GM23338 (cell line): ENCODE measurements around the gene ZNF222.

ENCODE experiments used
- CREB1 ChIP-seq: fragments of 250-450 bp; sonication (Bioruptor Pico); IDR thresholded peaks from 2 replicates; pipeline ENCODE4 v1.5.0; 2020; ENCODE audit warnings: low read depth, mild to moderate bottlenecking, moderate library complexity
- CTCF ChIP-seq, 2 experiments: fragments of 200-600 bp in 1 of 2; sonication (generic) in 1 of 2; conservative IDR thresholded peaks; 2 replicates each; pipeline versions ENCODE4 v1.5.1 to v1.6.1; 2016 to 2017; ENCODE audit warnings: antibody characterized with exemption in 2 of 2, low read depth in 2 of 2, mild to moderate bottlenecking in 2 of 2, moderate library complexity in 1 of 2
- EZH2 ChIP-seq: fragments of 200-600 bp; sonication (generic); IDR thresholded peaks from one replicate; pipeline ENCODE4 v1.8.0; 2017; ENCODE audit warnings: antibody characterized with exemption, mild to moderate bottlenecking, low read depth; ENCODE audit not compliant: unreplicated experiment
- EZH2phosphoT487 ChIP-seq: fragments of 200-600 bp; sonication (generic); IDR thresholded peaks from one replicate; pipeline ENCODE4 v1.8.1; 2018; ENCODE audit warnings: antibody characterized with exemption; ENCODE audit not compliant: unreplicated experiment
- POLR2AphosphoS5 ChIP-seq: IDR thresholded peaks from 2 replicates; pipeline ENCODE4 v1.6.1; 2016; ENCODE audit warnings: antibody characterized with exemption, low read depth
- REST ChIP-seq: IDR thresholded peaks from one replicate; pipeline ENCODE4 v1.6.1; 2018; ENCODE audit warnings: antibody characterized with exemption; ENCODE audit not compliant: unreplicated experiment

DNA sequence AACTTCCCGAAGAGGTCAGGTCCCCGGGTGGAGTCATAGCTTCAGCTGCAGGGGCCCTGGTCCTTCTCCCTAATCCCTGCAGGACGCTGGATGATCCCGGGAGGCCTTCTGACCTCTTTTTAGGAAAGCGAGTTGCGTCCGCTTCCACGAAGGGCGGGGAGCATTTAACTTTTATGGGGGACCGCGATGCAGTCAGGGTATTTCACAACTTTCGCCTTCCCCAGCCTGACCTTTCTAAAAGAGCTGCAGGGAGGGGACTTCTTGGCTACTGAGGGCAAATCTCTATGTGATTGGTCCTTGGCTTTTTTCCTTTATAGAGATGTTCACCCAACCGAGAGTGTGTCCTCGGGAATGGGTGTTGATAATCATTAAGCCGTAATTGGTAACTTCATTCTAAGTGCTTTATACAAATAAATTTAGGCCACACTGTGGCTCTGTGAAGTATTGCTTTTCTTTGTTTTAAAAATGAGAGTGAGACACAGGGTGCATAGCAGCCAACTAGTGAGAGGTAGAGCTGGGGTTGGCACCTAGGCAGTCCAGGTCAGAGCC is 21.6 kb upstream of the ZNF222 start:
- TF ChIP-seq POLR2AphosphoS5 (no peak), CTCF (conservative IDR thresholded peaks at IDR 0.05; ENCODE audit: low read depth in 2 of 2) (no peak), CREB1 (CRISPR knock-in tag) (no peak), REST (no peak), EZH2 (no peak), EZH2phosphoT487 (no peak)
